ENCODE measurements around the gene MDFIC2.

Gene MDFIC2

GRCh38 chr3:70176224-70176623 lies 136.2 kb downstream of the MDFIC2 start:
- Mint-ChIP-seq H3K4me3 (no peak overlapping the region), H3K9me3 (no peaks in the 10 kb centered on the region), H3K27me3 (peaks cover 6% of the 10 kb centered on the region), H3K27ac (no peak overlapping the region), H3K4me1 (peaks cover 6% of the 10 kb centered on the region)
- DNase-seq: no peak
- no peak for ATAC-seq

GRCh38 chr3:70156808-70157207 lies 155.6 kb downstream of the MDFIC2 start:
- Mint-ChIP-seq H3K9me3 (no peaks in the 10 kb centered on the region), H3K4me3 (no peak overlapping the region), H3K27me3 (no peaks in the 10 kb centered on the region), H3K4me1 (no peaks in the 10 kb centered on the region), H3K27ac (no peak overlapping the region)
- no peak for ATAC-seq
- no peak for DNase-seq

GRCh38 chr3:70150599-70150998 lies 161.8 kb downstream of the MDFIC2 start:
- ATAC-seq (no peak), DNase-seq (no peak)
- no peak overlapping the region for H3K4me3 Mint-ChIP-seq
- no peaks in the 10 kb centered on the region for H3K9me3 Mint-ChIP-seq
- H3K27me3 Mint-ChIP-seq: no peaks in the 10 kb centered on the region
- H3K27ac Mint-ChIP-seq: no peak overlapping the region
- no peaks in the 10 kb centered on the region for H3K4me1 Mint-ChIP-seq

GRCh38 chr3:70149714-70150400 lies 162.6 kb downstream of the MDFIC2 start:
- Mint-ChIP-seq H3K4me1 (no peaks in the 10 kb centered on the region), H3K4me3 (no peak overlapping the region), H3K27ac (no peak overlapping the region), H3K27me3 (no peaks in the 10 kb centered on the region), H3K9me3 (peaks cover 3 to 4% of the 10 kb centered on the region in 2 donors)
- DNase-seq: no peak
- ATAC-seq: no peak

All from stimulated activated naive CD8-positive, alpha-beta T cell treated with anti-CD3 and anti-CD28 coated beads, Interleukin-15, amount 100 ng/mL, for 72 hours (primary cell).